SU-DHL-6 (cell line): ENCODE results near the gene TMEM97.

Experiments used
- CTCF ChIP-seq: fragments of 200-600 bp; sonication (generic); IDR thresholded peaks from one replicate; pipeline ENCODE4 v1.5.1; 2017; ENCODE audit warnings: antibody characterized with exemption, mild to moderate bottlenecking, low read length, moderate library complexity; ENCODE audit not compliant: insufficient read depth, poor library complexity, severe bottlenecking
- EZH2phosphoT487 ChIP-seq: fragments of 200-600 bp; sonication (generic), shearing (Covaris generic); conservative IDR thresholded peaks from 2 replicates; pipeline ENCODE4 v1.6.1; 2018; ENCODE audit warnings: mild to moderate bottlenecking, antibody characterized with exemption, low read length, moderate library complexity, mixed read lengths

DNA sequence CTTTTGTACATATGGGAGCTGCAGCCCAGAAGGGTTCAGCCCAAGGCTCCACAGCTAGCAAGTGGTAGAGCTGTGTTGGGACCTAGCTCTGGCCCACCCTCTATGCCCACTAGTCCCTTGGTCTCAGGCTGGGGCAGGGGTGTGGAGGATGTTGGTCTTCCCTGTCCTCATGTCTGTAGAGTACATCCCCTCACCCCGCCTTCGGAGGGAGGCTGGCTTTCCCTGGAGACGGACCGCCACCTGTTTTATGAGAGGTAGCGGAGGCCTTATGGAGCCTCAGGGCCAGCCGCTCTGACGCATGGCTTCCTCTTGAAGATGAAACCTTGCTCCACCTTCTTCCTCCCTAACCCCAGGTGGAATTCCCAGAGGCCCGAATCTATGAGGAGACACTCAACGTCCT lies 25.0 kb downstream of the TMEM97 start:
- TF ChIP-seq CTCF (no peak), EZH2phosphoT487 (no peak)
